Keratinocyte (primary cell): Measurements from ENCODE around the gene P4HA1.

Experiments used
- EZH2 ChIP-seq: IDR thresholded peaks from one replicate; pipeline ENCODE4 v1.6.1; 2012; ENCODE audit warnings: inconsistent platforms, mild to moderate bottlenecking, low read length, moderate library complexity
- TF ChIP-seq, protein P1 (sequence below), 3 experiments: IDR thresholded peaks in 1 of 3; conservative IDR thresholded peaks in 1 of 3; optimal IDR thresholded peaks in 1 of 3; 2 replicates in 2 of 3; 3 replicates in 1 of 3; pipeline versions ENCODE3 to v1.5.1; 2011; ENCODE audit warnings: low read length in 3 of 3, mild to moderate bottlenecking in 3 of 3, moderate library complexity in 2 of 3, control low read depth in 1 of 3, inconsistent platforms in 1 of 3; ENCODE audit not compliant: insufficient read depth in 2 of 3; ENCODE audit errors: extremely low read depth in 1 of 3

- TF ChIP-seq, protein P1, sequence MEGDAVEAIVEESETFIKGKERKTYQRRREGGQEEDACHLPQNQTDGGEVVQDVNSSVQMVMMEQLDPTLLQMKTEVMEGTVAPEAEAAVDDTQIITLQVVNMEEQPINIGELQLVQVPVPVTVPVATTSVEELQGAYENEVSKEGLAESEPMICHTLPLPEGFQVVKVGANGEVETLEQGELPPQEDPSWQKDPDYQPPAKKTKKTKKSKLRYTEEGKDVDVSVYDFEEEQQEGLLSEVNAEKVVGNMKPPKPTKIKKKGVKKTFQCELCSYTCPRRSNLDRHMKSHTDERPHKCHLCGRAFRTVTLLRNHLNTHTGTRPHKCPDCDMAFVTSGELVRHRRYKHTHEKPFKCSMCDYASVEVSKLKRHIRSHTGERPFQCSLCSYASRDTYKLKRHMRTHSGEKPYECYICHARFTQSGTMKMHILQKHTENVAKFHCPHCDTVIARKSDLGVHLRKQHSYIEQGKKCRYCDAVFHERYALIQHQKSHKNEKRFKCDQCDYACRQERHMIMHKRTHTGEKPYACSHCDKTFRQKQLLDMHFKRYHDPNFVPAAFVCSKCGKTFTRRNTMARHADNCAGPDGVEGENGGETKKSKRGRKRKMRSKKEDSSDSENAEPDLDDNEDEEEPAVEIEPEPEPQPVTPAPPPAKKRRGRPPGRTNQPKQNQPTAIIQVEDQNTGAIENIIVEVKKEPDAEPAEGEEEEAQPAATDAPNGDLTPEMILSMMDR (optimal IDR thresholded peaks at IDR 0.05 in 1 of 3, IDR thresholded peaks at IDR 0.05 in 1 of 3, conservative IDR thresholded peaks at IDR 0.05 in 1 of 3; ENCODE audit: extremely low read depth in 1 of 3, insufficient read depth in 2 of 3, low read length in 3 of 3), result no peak
- no peak for TF ChIP-seq EZH2
Observed at GRCh38 chr10:73086816-73087215, 9.8 kb downstream of the P4HA1 start.
